Mucosa of rectum (tissue), 2 donors: ENCODE measurements around the gene PDCD6IP.
"Not testable (repeated sequence)": the region's sequence is repeated elsewhere in the genome, so short reads cannot be mapped to it uniquely, and the experiment has no call there.

Experiments used
- H3K27ac ChIP-seq, 2 donors: one replicate each; pipeline ENCODE4 v1.7.0; 2013; ENCODE audit warnings: inconsistent platforms in 2 of 2, low read depth in 2 of 2, low read length in 2 of 2
- H3K27me3 ChIP-seq, 2 donors: one replicate each; pipeline ENCODE4 v1.7.0; 2013; ENCODE audit warnings: low read length in 2 of 2; ENCODE audit not compliant: control insufficient read depth in 2 of 2, insufficient read depth in 2 of 2
- H3K36me3 ChIP-seq, 2 donors: one replicate each; pipeline ENCODE4 v1.7.0; 2013; ENCODE audit warnings: low read length in 2 of 2; ENCODE audit not compliant: control insufficient read depth in 2 of 2, insufficient read depth in 2 of 2
- H3K4me1 ChIP-seq, 2 donors: one replicate each; pipeline ENCODE4 v1.7.0; 2013; ENCODE audit warnings: low read length in 2 of 2, mild to moderate bottlenecking in 1 of 2; ENCODE audit not compliant: control insufficient read depth in 2 of 2, insufficient read depth in 2 of 2
- H3K4me3 ChIP-seq, 2 donors: one replicate each; pipeline ENCODE4 v1.7.0; 2013; ENCODE audit warnings: low read length in 2 of 2
- H3K9ac ChIP-seq, 2 donors: one replicate each; pipeline ENCODE4 v1.7.0; 2013; ENCODE audit warnings: low read length in 2 of 2, low read depth in 1 of 2, mild to moderate bottlenecking in 1 of 2
- H3K9me3 ChIP-seq, 2 donors: one replicate each; pipeline ENCODE4 v1.7.0; 2013; ENCODE audit warnings: low read length in 2 of 2; ENCODE audit not compliant: control insufficient read depth in 2 of 2
- donor health status: healthy.
- donor health status: Normal muscosa, but diverticular disease.

Gene PDCD6IP

GRCh38 chr3:33798418-33799201 is at the start of gene PDCD6IP:
TSS of gene PDCD6IP (plus strand) at chr3:33798630. CDS start at chr3:33798729, 99 bp downstream.
- Histone ChIP-seq H3K4me1 (peaks cover 18 to 26% of the 10 kb centered on the region in 2 donors), H3K9ac (peak within 1 kb of the TSS; percentile 94 to 100)

GRCh38 chr3:33749546-33750210 is 48.8 kb upstream of the PDCD6IP start:
- no peaks in the 10 kb centered on the region for H3K9me3 ChIP-seq
- H3K36me3 ChIP-seq, result no peaks in the 10 kb centered on the region
- H3K27ac ChIP-seq, result no peak overlapping the region
- H3K4me3 ChIP-seq, result no peak overlapping the region
- H3K27me3 ChIP-seq, result peaks cover 0 to 2% of the 10 kb centered on the region in 2 donors
- H3K4me1 ChIP-seq, result peaks cover 0 to 2% of the 10 kb centered on the region in 2 donors
- no peak overlapping the region for H3K9ac ChIP-seq

More at GRCh38 chr3:33798418-33799201, at the start of gene PDCD6IP:
- Histone ChIP-seq H3K4me3 (peak within 1 kb of the TSS; percentile 98), H3K36me3 (peaks cover 0 to 4% of the 10 kb centered on the region in 2 donors), H3K9me3 (no peaks in the 10 kb centered on the region), H3K27ac (peak within 1 kb of the TSS; percentile 99), H3K27me3 (no peaks in the 10 kb centered on the region)

- no peak overlapping the region for H3K27ac ChIP-seq
- peaks cover 0 to 2% of the 10 kb centered on the region in 2 donors for H3K4me1 ChIP-seq
- H3K27me3 ChIP-seq, result peaks cover 0 to 2% of the 10 kb centered on the region in 2 donors
- H3K36me3 ChIP-seq, result no peaks in the 10 kb centered on the region
- no peak overlapping the region for H3K9ac ChIP-seq
- no peak overlapping the region for H3K4me3 ChIP-seq
- H3K9me3 ChIP-seq, result no peaks in the 10 kb centered on the region
Measured at GRCh38 chr3:33750211-33750548, 48.2 kb upstream of the PDCD6IP start.

- Histone ChIP-seq H3K9ac (no peak overlapping the region), H3K4me3 (no peak overlapping the region), H3K9me3 (no peaks in the 10 kb centered on the region), H3K27me3 (peaks cover 0 to 2% of the 10 kb centered on the region in 2 donors), H3K36me3 (no peaks in the 10 kb centered on the region), H3K27ac (no peak overlapping the region), H3K4me1 (no peaks in the 10 kb centered on the region)
Measured at GRCh38 chr3:33751336-33751735, 47.1 kb upstream of the PDCD6IP start.

GRCh38 chr3:33754391-33754790 is 44.0 kb upstream of the PDCD6IP start:
- not testable (repeated sequence) for H3K4me3 ChIP-seq, H3K9ac ChIP-seq, H3K9me3 ChIP-seq, H3K27me3 ChIP-seq, H3K4me1 ChIP-seq, H3K27ac ChIP-seq, H3K36me3 ChIP-seq

- no peaks in the 10 kb centered on the region for H3K27me3 ChIP-seq
- no peak overlapping the region for H3K4me3 ChIP-seq
- H3K36me3 ChIP-seq, result no peaks in the 10 kb centered on the region
- no peak overlapping the region for H3K9ac ChIP-seq
- no peaks in the 10 kb centered on the region for H3K9me3 ChIP-seq
- no peaks in the 10 kb centered on the region for H3K4me1 ChIP-seq
- H3K27ac ChIP-seq, result no peak overlapping the region
Measured at GRCh38 chr3:33758281-33758680, 40.1 kb upstream of the PDCD6IP start.

- H3K36me3 ChIP-seq, result no peaks in the 10 kb centered on the region
- no peak overlapping the region for H3K4me3 ChIP-seq
- H3K9ac ChIP-seq, result no peak overlapping the region
- no peaks in the 10 kb centered on the region for H3K9me3 ChIP-seq
- no peaks in the 10 kb centered on the region for H3K27me3 ChIP-seq
- H3K4me1 ChIP-seq, result no peaks in the 10 kb centered on the region
- H3K27ac ChIP-seq, result no peak overlapping the region
Measured at GRCh38 chr3:33758864-33759263, 39.6 kb upstream of the PDCD6IP start.

- H3K27ac ChIP-seq, result no peak overlapping the region
- H3K27me3 ChIP-seq, result no peaks in the 10 kb centered on the region
Measured at GRCh38 chr3:33768578-33769330, 29.7 kb upstream of the PDCD6IP start.

GRCh38 chr3:33773637-33774036 is 24.8 kb upstream of the PDCD6IP start:
- Histone ChIP-seq H3K4me3 (no peak overlapping the region), H3K27me3 (no peaks in the 10 kb centered on the region), H3K36me3 (no peaks in the 10 kb centered on the region), H3K27ac (no peak overlapping the region), H3K4me1 (no peaks in the 10 kb centered on the region), H3K9ac (no peak overlapping the region), H3K9me3 (no peaks in the 10 kb centered on the region)

More at GRCh38 chr3:33768578-33769330, 29.7 kb upstream of the PDCD6IP start:
- Histone ChIP-seq H3K36me3 (no peaks in the 10 kb centered on the region), H3K4me1 (no peaks in the 10 kb centered on the region), H3K9ac (no peak overlapping the region), H3K4me3 (no peak overlapping the region), H3K9me3 (no peaks in the 10 kb centered on the region)

- Histone ChIP-seq H3K4me1 (no peaks in the 10 kb centered on the region), H3K9me3 (no peaks in the 10 kb centered on the region), H3K27me3 (no peaks in the 10 kb centered on the region), H3K4me3 (no peak overlapping the region), H3K27ac (no peak overlapping the region), H3K36me3 (no peaks in the 10 kb centered on the region), H3K9ac (no peak overlapping the region)
Measured at GRCh38 chr3:33775363-33775762, 23.1 kb upstream of the PDCD6IP start.
